HG03432 (cell line): ENCODE measurements around the gene RNPC3.
"Not testable (repeated sequence)": the region's sequence is repeated elsewhere in the genome, so short reads cannot be mapped to it uniquely, and the experiment has no call there.

Experiments used
- ATAC-seq: cut with Tn5 transposase; IDR thresholded peaks from one replicate; pipeline ENCODE4 v1.9.1; 2021; ENCODE audit warnings: mild to moderate bottlenecking, moderate library complexity; ENCODE audit not compliant: unreplicated experiment

RNPC3 gene

GRCh38 chr1:103547840-103548239 lies 22.3 kb downstream of the RNPC3 start:
- ATAC-seq, result no peak

DNA sequence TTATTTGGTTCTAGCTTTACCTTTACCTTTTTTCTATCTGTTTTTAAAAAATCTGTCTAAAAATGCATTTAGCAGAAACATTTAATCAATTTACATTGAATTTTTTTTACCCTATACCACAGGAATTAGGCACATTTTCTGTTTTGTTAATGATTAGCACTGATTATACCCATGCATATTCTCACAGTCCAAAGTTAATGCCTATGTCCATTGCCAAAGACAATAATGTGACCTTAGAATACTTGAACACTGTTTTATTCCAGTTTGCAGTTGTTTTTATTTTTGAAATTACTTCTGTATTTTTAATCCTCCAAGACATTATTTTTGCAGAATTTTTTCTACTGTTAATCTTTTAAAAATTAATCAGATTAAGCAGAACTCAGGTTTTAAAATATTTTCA lies 34.9 kb downstream of the RNPC3 start:
- no peak for ATAC-seq

DNA sequence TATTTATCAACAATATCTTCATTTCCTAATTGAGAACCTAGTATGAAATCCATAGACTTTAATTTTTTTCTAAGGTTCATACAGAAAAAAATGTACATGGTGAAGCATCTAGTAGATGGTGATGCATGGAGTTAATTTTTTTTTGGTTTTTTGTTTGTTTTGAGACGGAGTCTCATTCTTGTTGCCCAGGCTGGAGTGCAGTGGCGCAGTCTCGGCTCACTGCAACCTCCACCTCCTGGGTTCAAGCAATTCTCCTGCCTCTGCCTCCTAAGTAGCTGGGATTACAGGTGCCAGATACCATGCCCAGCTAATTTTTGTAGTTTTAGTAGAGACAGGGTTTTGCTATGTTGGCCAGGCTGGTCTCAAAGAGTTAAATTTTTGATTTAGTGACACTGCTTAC lies 35.6 kb downstream of the RNPC3 start:
- ATAC-seq, result not testable (repeated sequence)

DNA sequence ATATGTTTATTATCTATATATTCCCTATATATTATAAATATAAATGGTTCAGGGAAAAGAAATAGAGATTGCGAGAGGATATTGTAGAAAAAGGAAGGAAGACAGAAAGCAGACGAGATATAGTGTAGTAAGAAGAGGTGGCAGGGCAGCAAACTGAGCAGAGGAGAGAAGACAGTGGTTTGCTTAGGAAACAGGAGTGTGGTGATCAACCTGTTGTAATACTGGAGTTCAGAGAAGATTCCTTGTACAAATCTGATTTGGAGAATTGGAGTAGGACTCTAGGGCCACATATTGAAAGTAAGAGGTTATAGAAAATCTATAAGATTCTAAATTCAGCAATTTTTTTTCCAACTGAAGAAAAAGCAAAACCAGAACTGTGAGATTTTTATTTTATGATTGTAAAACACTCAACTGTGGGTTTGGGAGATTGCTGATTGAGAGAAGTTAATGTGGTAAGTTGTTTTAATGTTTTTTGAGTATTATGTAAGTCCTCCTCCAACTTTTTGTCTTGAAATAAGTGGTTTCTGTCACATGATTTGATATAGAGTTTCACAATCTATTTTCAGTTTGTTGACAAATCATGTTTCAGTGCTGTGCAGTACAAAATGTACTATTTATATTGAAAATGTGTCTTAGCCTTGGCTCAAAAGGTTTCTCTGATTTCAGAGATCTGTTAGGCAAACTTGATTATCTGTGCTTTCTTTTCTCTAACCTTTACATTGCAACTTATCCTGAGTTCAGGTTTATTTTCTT lies 36.3 kb downstream of the RNPC3 start:
- ATAC-seq, result peak; percentile 89

- no peak for ATAC-seq
Measured at GRCh38 chr1:103563056-103563455, 37.6 kb downstream of the RNPC3 start.

DNA sequence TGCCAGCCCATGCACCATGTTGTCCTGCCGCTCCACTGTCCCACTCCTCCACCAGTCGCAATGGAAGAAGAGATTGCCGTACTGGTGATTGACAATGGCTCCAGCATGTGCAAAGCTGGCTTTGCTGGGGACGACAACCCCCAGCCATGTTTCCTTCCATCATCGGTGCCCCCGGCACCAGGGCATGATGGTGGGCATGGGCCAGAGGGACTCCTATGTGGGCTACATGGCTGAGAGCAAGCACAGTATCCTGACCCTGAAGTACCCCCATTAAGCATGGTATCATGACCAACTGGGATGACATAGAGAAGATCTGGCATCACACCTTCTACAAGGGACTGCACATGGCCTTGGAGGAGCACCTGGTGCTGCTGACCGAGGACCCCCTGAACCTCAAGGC lies 44.0 kb downstream of the RNPC3 start:
- ATAC-seq, result no peak

GRCh38 chr1:103571289-103571688 lies 45.8 kb downstream of the RNPC3 start, which contains the start of gene AMY2B:
Gene AMY2B, plus strand, starts transcription at chr1:103571589. Its CDS starts 14 bp downstream, at chr1:103571603.
- not testable (repeated sequence) for ATAC-seq

DNA sequence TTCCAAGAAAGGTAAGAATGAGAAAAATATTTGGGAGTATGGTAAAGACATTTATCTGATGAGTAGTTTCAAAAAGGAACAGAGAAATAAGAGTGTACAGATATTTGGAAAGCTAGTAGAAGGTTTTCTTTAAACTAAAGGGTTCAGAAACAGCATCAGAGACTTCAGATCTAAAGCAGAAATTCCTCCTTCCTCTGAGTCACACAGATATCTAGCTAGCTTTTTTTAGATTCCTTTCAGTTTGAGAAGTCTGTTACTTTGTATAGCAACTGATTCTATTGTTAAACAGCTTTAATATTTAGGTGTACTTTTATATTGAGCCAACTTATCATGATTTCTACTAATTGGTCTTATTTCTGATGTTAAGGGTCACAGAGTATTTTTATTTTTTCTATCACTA lies 50.6 kb downstream of the RNPC3 start:
- ATAC-seq, result peak; percentile 49

DNA sequence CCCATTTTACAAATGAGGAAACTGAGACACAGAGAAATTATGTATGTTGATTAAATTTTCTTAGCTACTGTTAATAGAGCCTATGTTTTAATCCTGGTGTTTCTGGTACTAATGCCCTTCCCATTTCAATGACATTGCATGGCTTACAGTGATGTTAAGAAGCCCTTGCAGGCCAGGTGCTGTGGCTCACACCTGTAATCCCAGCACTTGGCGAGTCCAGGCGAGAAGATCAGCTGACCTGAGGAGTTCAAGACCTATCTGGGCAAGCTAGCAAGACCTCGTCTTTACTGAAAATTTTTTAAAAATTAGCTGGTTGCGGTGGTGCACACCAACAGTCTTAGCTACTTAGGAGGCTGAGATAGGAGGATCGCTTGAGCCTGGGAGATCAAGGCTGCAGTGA lies 51.3 kb downstream of the RNPC3 start:
- ATAC-seq, result not testable (repeated sequence)

DNA sequence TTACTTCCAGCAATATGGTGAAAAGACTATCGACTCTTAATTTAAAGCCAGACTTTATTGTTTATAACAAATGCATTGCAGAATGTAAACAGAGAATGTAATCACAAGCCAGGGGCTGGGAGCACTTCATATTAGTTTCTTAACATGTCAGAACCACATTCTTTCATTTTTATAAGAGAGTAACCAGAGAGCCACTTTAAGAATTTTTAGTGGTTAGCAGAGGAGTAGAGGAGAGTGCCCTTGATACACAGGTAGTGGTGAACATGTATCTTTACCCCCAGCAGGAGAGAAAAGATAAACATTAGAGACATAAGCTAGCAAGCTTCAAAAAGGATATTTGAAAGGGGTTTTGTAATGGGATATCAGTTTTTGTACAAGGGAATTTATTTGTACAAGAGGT lies 57.0 kb downstream of the RNPC3 start:
- ATAC-seq, result no peak

GRCh38 chr1:103583887-103584286 lies 58.4 kb downstream of the RNPC3 start:
- ATAC-seq, result no peak

GRCh38 chr1:103584537-103584936 lies 59.0 kb downstream of the RNPC3 start:
- no peak for ATAC-seq

DNA sequence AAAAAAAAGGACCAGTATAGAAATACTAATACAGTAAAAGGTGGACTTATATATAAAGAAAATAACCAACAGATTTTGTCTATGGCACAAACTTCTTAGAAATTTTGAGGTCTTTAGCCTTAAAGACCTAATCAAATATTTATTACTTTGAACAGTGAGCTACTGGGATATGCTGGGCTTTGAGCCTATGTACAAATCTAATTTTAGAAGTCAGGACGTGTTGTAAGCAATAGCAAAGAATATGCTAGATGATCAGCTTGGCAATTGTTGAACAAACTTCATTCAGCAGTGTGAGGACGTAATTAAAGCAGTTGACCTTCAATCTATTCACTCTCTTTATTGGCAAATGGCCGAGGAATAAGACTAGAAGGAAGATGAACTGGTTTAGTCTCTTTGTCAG lies 77.2 kb downstream of the RNPC3 start:
- ATAC-seq, result not testable (repeated sequence)
